ENCODE results near the gene PLCXD1.

Gene PLCXD1

DNA sequence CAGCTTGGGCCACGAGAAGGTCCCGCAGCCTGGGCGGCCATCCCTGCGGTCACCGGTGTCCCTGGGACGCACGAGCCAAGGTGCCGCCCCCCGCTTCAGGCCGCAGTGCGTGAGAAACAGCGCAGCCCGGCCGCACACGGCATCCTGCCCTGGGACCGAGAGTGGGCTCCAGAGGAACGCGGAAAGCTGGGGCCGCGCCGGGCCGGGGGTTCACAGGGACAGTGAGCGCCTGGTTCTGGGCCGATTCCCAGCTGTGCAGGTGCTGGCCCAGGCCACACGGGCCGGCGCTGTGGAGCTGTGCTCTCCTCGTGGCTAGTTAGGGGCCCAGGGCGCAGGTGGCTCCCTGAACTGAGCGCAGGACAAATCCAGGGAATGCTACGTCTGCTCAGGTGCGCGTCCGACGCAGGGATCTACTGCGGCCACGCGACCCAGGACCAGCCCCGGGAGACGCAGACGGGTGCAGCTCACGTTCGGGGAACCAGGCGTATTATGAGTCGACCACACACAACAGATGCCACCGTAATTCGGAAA, 63.3 kb downstream of the PLCXD1 start:
- CTCF ChIA-PET = no interaction called here
- POLR2A ChIA-PET = no interaction called here
- no peak for DNase-seq (ENCODE audit: extremely low spot score)
- no peak for TF ChIP-seq ELF4 (IDR thresholded peaks at IDR 0.05)
- no peak for TF ChIP-seq L3MBTL2 (conservative IDR thresholded peaks at IDR 0.05)
- no peak for TF ChIP-seq SUZ12 (IDR thresholded peaks at IDR 0.05)
- TF ChIP-seq TARDBP (IDR thresholded peaks at IDR 0.05) = no peak
- no peak for TF ChIP-seq HDGF (IDR thresholded peaks at IDR 0.05; ENCODE audit: borderline replicate concordance)
- TF ChIP-seq FOXA1 (IDR thresholded peaks at IDR 0.05) = no peak
- TF ChIP-seq BHLHE40 (IDR thresholded peaks at IDR 0.05; ENCODE audit: borderline replicate concordance) = no peak

DNA sequence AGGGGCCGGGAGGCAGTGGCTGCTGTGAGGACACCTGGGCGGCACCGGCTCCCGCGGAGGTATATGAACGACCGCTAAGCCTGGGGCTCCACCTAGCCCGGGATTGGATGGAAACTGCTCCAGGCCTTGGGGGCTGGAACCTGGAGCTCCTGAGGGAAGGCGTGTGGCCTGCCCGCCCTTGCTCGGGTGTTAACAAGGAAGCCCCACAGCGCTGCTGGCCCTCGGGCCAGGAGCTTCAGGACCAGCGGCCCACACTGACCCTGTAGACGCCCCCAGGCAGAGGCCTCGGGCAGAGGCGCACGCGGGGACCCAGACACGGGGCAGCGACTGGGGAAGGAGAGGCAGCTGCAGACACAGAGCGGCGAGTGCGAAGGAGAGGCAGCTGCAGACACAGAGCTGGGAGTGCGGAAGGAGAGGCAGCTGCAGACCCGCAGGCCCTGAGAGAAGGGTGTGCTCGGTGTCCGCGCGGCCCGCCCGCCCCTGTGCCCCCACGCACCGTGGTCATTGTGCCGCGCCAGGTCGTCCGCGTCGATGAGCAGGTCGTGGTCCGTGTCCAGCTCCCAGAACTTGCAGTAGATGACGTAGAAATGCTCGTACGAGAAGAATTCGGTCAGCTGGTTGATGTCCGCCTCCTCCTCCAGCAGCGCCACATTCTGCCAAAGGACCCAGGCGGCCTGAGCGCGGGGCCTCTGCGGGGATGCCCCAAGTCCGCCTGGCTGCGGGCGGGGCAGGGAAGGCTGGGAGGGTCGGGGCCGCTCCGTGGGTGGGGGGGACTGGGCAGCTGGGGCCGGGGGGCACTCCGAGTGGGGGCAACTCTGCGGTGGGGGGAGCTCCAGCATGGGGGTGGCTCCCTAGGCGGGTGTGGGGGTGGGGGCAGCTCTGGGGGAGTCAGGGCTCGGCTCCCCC, 64.1 kb downstream of the PLCXD1 start:
- CTCF ChIA-PET = no interaction called here
- POLR2A ChIA-PET = no interaction called here
- no peak for DNase-seq (ENCODE audit: extremely low spot score)
- TF ChIP-seq FOXK2 (IDR thresholded peaks at IDR 0.05) (no peak), SUZ12 (IDR thresholded peaks at IDR 0.05) (no peak), TARDBP (IDR thresholded peaks at IDR 0.05) (no peak), ARNT (IDR thresholded peaks at IDR 0.05) (no peak), SP1 (IDR thresholded peaks at IDR 0.05) (no peak), FOXM1 (IDR thresholded peaks at IDR 0.05; ENCODE audit: borderline replicate concordance) (no peak), ZNF384 (IDR thresholded peaks at IDR 0.05) (no peak), LEF1 (IDR thresholded peaks at IDR 0.05; ENCODE audit: borderline replicate concordance) (no peak), FOXA1 (IDR thresholded peaks at IDR 0.05) (no peak), CTBP1 (IDR thresholded peaks at IDR 0.05; ENCODE audit: borderline replicate concordance) (no peak), L3MBTL2 (conservative IDR thresholded peaks at IDR 0.05) (no peak), NFRKB (IDR thresholded peaks at IDR 0.05) (no peak), ELF4 (IDR thresholded peaks at IDR 0.05) (no peak), BHLHE40 (IDR thresholded peaks at IDR 0.05; ENCODE audit: borderline replicate concordance) (no peak), HDGF (IDR thresholded peaks at IDR 0.05; ENCODE audit: borderline replicate concordance) (no peak)
- TF ChIP-seq, protein P1, sequence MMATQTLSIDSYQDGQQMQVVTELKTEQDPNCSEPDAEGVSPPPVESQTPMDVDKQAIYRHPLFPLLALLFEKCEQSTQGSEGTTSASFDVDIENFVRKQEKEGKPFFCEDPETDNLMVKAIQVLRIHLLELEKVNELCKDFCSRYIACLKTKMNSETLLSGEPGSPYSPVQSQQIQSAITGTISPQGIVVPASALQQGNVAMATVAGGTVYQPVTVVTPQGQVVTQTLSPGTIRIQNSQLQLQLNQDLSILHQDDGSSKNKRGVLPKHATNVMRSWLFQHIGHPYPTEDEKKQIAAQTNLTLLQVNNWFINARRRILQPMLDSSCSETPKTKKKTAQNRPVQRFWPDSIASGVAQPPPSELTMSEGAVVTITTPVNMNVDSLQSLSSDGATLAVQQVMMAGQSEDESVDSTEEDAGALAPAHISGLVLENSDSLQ (IDR thresholded peaks at IDR 0.05) = no peak

DNA sequence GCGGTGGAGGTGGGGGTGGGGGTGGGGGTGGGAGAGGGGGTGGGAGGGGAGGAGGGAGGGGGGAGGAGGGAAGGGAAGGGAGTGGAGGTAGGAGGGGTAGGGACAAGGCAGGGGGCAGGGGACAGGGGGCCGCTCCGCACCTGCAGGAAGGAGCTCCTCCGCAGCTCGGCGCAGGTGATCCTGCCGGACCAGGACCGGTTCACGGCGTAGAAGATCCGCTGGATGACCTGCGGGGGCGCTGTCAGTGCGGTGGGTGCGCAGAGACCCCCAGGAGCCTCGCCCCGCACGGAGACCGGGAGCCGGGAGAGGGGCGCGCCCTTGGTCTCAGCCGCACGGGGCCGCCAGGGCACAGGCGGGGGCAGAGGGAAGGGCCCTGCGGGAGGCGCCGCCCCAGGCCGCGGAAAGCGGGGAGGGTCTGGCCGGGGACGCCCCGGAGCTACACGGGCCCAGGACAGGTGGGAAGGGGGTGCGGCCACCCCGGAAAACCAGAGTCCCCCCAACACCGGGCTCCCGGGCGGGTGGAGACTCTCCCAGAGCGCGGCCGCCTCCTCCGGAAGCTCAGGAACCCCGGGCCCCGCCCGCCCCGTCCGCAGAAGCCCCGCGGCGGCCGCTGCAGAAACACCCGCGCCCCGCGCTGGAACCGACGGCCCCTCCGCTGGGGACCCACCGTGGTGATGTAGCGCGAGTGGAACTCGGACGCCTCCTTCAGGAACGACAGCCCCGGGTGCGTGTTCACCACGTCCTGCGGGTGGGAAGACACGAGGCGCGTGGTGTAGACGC, 65.0 kb downstream of the PLCXD1 start:
- CTCF ChIA-PET = no interaction called here
- POLR2A ChIA-PET = no interaction called here
- no peak for DNase-seq (ENCODE audit: extremely low spot score)
- TF ChIP-seq FOXK2 (IDR thresholded peaks at IDR 0.05) (no peak), FOXM1 (IDR thresholded peaks at IDR 0.05; ENCODE audit: borderline replicate concordance) (no peak), NFRKB (IDR thresholded peaks at IDR 0.05) (no peak), HDGF (IDR thresholded peaks at IDR 0.05; ENCODE audit: borderline replicate concordance) (no peak), ARNT (IDR thresholded peaks at IDR 0.05) (no peak), L3MBTL2 (conservative IDR thresholded peaks at IDR 0.05) (no peak), SP1 (IDR thresholded peaks at IDR 0.05) (no peak), ELF4 (IDR thresholded peaks at IDR 0.05) (no peak), LEF1 (IDR thresholded peaks at IDR 0.05; ENCODE audit: borderline replicate concordance) (no peak), ZNF384 (IDR thresholded peaks at IDR 0.05) (no peak), SUZ12 (IDR thresholded peaks at IDR 0.05) (no peak), TARDBP (IDR thresholded peaks at IDR 0.05) (no peak)

DNA sequence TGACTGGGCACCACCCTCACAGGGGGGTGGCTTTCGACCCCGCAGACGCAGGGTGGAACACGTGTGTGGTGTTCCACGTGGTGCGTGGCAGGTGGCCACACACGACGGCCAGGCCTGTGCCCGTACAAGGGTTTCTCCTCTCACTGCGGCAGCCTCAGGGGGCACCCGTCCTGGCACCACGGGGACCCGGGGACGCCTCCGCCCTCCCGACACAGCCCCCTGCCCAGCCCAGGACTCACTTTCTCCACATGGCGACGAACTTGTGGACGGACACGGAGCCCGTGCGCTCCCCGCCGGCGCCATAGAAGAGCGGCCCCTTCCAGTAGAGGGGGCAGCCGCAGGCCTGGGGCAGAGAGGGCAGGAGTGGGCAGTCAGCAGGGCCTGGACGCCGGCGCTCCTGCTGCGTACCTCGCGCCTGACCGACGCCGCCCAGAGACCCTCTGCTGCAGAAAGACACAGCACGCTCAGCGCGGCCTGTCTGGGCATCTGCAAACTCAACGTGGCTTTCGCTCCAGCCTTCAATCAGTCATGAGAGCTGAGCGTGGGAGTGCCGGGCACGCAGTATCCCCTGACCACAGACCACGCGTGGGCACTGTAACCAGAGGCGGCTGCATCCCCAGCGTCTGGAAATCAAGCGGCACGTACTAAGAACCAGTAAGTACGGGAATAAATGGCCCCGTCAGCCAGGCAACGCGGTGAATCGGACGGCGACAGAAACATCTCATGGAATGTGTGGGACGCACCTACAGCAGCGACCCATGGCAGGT, 66.4 kb downstream of the PLCXD1 start:
- POLR2A ChIA-PET = no interaction called here

DNA sequence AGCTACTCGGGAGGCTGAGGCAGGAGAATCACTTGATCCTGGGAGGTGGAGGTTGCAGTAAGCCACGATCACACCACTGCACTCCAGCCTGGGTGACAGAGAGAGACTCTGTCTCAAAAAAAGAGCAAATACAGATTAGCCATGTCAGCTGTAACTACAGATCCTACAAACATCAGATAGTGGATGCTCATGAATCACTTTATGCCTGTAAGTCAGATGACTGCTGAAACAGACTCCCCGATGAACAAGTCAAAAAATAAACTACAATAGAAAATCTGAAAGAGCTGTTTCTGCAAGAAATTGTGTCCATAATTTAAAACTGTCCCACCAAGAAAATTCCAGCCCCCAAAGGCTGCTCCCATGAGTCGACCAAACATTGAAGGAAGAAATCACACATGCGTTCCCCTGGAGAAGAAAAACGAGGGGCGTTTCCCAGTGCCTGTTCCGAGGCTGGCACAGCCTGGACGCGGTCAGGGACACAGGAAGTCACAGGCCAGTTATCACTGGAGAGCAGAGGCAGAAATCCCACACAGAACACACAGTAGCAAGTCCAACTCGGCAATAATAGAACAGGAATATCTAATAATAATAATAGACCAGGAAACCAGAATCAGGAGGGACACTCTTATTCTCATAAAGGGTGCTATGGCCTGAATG, 67.4 kb downstream of the PLCXD1 start:
- POLR2A ChIA-PET = no interaction called here
- no peak for DNase-seq (ENCODE audit: extremely low spot score)
- CTCF ChIA-PET = no interaction called here
- TF ChIP-seq FOXM1 (IDR thresholded peaks at IDR 0.05; ENCODE audit: borderline replicate concordance) (no peak), ELF4 (IDR thresholded peaks at IDR 0.05) (no peak)

More for the DNA sequence above, 66.4 kb downstream of the PLCXD1 start:
- DNase-seq (ENCODE audit: extremely low spot score) = no peak
- CTCF ChIA-PET = no interaction called here
- no peak for TF ChIP-seq FOXM1 (IDR thresholded peaks at IDR 0.05; ENCODE audit: borderline replicate concordance)

DNA sequence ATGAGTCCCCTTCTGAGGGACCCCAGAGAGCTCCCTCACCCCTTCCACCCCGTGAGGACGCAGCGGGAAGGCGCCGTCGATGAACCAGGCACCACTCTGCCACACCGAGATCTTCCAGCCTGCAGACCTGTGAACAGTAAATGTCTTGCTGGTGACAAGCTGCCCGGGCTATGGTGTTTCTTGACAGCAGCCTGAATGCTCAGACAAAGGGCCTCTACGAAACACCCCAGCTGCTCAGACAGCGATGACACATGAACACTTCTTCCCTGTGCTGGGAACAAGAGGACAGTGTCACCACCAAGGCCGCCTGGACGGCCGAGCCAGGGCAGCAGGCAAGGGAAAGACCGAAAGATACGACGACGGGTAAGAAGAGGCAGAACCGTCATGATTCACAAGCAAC, 68.0 kb downstream of the PLCXD1 start:
- no peak for DNase-seq (ENCODE audit: extremely low spot score)
- TF ChIP-seq FOXA1 (IDR thresholded peaks at IDR 0.05) (no peak), HDGF (IDR thresholded peaks at IDR 0.05; ENCODE audit: borderline replicate concordance) (no peak), SUZ12 (IDR thresholded peaks at IDR 0.05) (no peak), FOXM1 (IDR thresholded peaks at IDR 0.05; ENCODE audit: borderline replicate concordance) (no peak), NFRKB (IDR thresholded peaks at IDR 0.05) (no peak), LEF1 (IDR thresholded peaks at IDR 0.05; ENCODE audit: borderline replicate concordance) (no peak), CTBP1 (IDR thresholded peaks at IDR 0.05; ENCODE audit: borderline replicate concordance) (no peak), FOXK2 (IDR thresholded peaks at IDR 0.05) (no peak), ZNF384 (IDR thresholded peaks at IDR 0.05) (no peak), SP1 (IDR thresholded peaks at IDR 0.05) (no peak), BHLHE40 (IDR thresholded peaks at IDR 0.05; ENCODE audit: borderline replicate concordance) (no peak), ARNT (IDR thresholded peaks at IDR 0.05) (no peak), ELF4 (IDR thresholded peaks at IDR 0.05) (no peak), TARDBP (IDR thresholded peaks at IDR 0.05) (no peak), L3MBTL2 (conservative IDR thresholded peaks at IDR 0.05) (no peak)
- TF ChIP-seq, protein P1 (IDR thresholded peaks at IDR 0.05) = no peak
- POLR2A ChIA-PET = no interaction called here
- CTCF ChIA-PET = no interaction called here
